OCI-LY3 (cell line): ENCODE results near the gene CNTF.

Source experiments
- CTCF ChIP-seq: fragments of 200-600, 300-600 bp; sonication (generic); IDR thresholded peaks from 2 replicates; pipeline ENCODE4 v1.5.1; 2014; ENCODE audit warnings: antibody characterized with exemption, low read length, low read depth
- EZH2phosphoT487 ChIP-seq: fragments of 200-600 bp; shearing (Covaris generic); IDR thresholded peaks from 2 replicates; pipeline ENCODE4 v1.6.1; 2018; ENCODE audit warnings: antibody characterized with exemption, mixed run types, low read depth

- TF ChIP-seq CTCF (no peak), EZH2phosphoT487 (no peak)
Measured at GRCh38 chr11:58641803-58642581, 19.5 kb downstream of the CNTF start.
